Peyer's patch (tissue), 4 donors: Measurements from ENCODE around the gene FGF10.

Experiments used
- POLR2A ChIP-seq, 2 donors: fragments of 450-650 bp; IDR thresholded peaks; one replicate each; pipeline ENCODE4 v1.5.1; 2017; ENCODE audit warnings: antibody characterized with exemption in 2 of 2, mild to moderate bottlenecking in 2 of 2, moderate library complexity in 2 of 2
- TF ChIP-seq, protein P1 (sequence below), 6 experiments: fragments of 450-650 bp in 4 of 6; fragments of 200-600 bp in 2 of 6; sonication (generic) in 1 of 6; IDR thresholded peaks; one replicate each; pipeline ENCODE4 v1.5.1; 2017 to 2019; ENCODE audit warnings: antibody characterized with exemption in 6 of 6, mild to moderate bottlenecking in 3 of 6, moderate library complexity in 1 of 6

DNA sequence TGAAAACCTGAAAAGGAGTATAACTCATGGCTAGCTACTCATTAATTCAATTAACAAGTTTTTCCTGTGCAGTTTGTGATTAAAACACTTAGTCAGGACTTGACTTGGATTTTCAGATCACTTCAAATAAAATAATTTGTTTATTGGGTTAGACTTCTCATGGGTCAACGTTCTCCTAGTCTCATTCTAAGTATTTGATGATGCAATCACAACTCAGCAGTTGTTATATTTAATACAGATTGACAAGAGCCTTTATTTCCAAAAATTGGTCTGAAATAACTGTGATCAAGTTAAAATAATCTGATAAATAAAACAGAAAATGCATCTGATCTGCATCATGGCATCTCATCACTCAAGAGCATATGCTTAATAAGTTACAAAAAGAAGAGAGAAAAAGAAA is 113.9 kb downstream of the FGF10 start:
- TF ChIP-seq POLR2A (IDR thresholded peaks at IDR 0.05), result no peak
- TF ChIP-seq, protein P1, sequence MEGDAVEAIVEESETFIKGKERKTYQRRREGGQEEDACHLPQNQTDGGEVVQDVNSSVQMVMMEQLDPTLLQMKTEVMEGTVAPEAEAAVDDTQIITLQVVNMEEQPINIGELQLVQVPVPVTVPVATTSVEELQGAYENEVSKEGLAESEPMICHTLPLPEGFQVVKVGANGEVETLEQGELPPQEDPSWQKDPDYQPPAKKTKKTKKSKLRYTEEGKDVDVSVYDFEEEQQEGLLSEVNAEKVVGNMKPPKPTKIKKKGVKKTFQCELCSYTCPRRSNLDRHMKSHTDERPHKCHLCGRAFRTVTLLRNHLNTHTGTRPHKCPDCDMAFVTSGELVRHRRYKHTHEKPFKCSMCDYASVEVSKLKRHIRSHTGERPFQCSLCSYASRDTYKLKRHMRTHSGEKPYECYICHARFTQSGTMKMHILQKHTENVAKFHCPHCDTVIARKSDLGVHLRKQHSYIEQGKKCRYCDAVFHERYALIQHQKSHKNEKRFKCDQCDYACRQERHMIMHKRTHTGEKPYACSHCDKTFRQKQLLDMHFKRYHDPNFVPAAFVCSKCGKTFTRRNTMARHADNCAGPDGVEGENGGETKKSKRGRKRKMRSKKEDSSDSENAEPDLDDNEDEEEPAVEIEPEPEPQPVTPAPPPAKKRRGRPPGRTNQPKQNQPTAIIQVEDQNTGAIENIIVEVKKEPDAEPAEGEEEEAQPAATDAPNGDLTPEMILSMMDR (IDR thresholded peaks at IDR 0.05), result no peak
